Measurements from ENCODE around the gene NDUFAF8. TPM values are rescaled to one million over a fixed set of nuclear protein-coding genes. Genes with fewer than 3 reads are reported as not detected.

NDUFAF8 gene
- total RNA-seq, 4 donors from 2014 or later = 16.9 to 38.4 (median 22.3) TPM

GRCh38 chr17:81288715-81289114 is 49.6 kb downstream of the NDUFAF8 start:
- Histone ChIP-seq H3K4me1 (peaks cover 0 to 59% (median 19%) of the 10 kb centered on the region in 3 donors), H3K27me3 (no peaks in the 10 kb centered on the region), H3K4me3 (no peak overlapping the region), H3K36me3 (peaks cover 0 to 56% of the 10 kb centered on the region in 2 donors), H3K9me3 (no peaks in the 10 kb centered on the region), H3K27ac (no peak overlapping the region)
- no peak for TF ChIP-seq POLR2A (IDR thresholded peaks at IDR 0.05)
- TF ChIP-seq CTCF (IDR thresholded peaks at IDR 0.05) = no peak
- TF ChIP-seq EP300 (IDR thresholded peaks at IDR 0.05) = no peak
- no peak for TF ChIP-seq POLR2AphosphoS5 (IDR thresholded peaks at IDR 0.05)
- no peak for ATAC-seq
- 79% methylated on average over 8 of the region's 8 CpGs; no CpG with 5 or more reads in 1 of the 2 donors for WGBS, 2 donors (ENCODE audit: low coverage in 1 of 2)

GRCh38 chr17:81289627-81290026 is 50.5 kb downstream of the NDUFAF8 start:
- peaks cover 0 to 65% (median 19%) of the 10 kb centered on the region in 3 donors for H3K4me1 ChIP-seq
- ATAC-seq = no peak

GRCh38 chr17:81290230-81290629 is 51.1 kb downstream of the NDUFAF8 start:
- Histone ChIP-seq H3K4me3 (no peak overlapping the region), H3K27me3 (no peaks in the 10 kb centered on the region), H3K9me3 (no peaks in the 10 kb centered on the region), H3K36me3 (peaks cover 0 to 46% of the 10 kb centered on the region in 2 donors), H3K27ac (no peak overlapping the region), H3K4me1 (peaks cover 0 to 60% (median 19%) of the 10 kb centered on the region in 3 donors)
- 91 to 97% methylated on average over 5 of the region's 5 CpGs for WGBS, 2 donors (ENCODE audit: low coverage in 1 of 2)
- no peak for TF ChIP-seq POLR2A (IDR thresholded peaks at IDR 0.05)
- no peak for TF ChIP-seq POLR2AphosphoS5 (IDR thresholded peaks at IDR 0.05)
- no peak for ATAC-seq

More at GRCh38 chr17:81289627-81290026, 50.5 kb downstream of the NDUFAF8 start:
- 95% methylated on average over 12 of the region's 21 CpGs; no CpG with 5 or more reads in 1 of the 2 donors for WGBS, 2 donors (ENCODE audit: low coverage in 1 of 2)
- H3K36me3 ChIP-seq = peaks cover 0 to 47% of the 10 kb centered on the region in 2 donors
- no peaks in the 10 kb centered on the region for H3K27me3 ChIP-seq
- no peak for TF ChIP-seq EP300 (IDR thresholded peaks at IDR 0.05)
- TF ChIP-seq POLR2AphosphoS5 (IDR thresholded peaks at IDR 0.05) = no peak
- TF ChIP-seq POLR2A (IDR thresholded peaks at IDR 0.05) = no peak
- TF ChIP-seq CTCF (IDR thresholded peaks at IDR 0.05) = no peak
- no peaks in the 10 kb centered on the region for H3K9me3 ChIP-seq
- no peak overlapping the region for H3K27ac ChIP-seq
- no peak overlapping the region for H3K4me3 ChIP-seq

Other genes starting within 250 kb of the NDUFAF8 start
- 10 to 100 TPM; 17.6 to 26.0 (median 19.0) TPM for gene CHMP6, start 247.5 kb upstream of the NDUFAF8 start, total RNA-seq
- 10 to 100 TPM; 32.7 to 54.9 (median 40.6) TPM for gene BAIAP2, start 204.2 kb upstream of the NDUFAF8 start, total RNA-seq
- gene PVALEF, start 73.8 kb upstream of the NDUFAF8 start, total RNA-seq = not detected
- 10 to 100 TPM; 14.5 to 28.0 (median 22.1) TPM for gene AATK, start 73.1 kb upstream of the NDUFAF8 start, total RNA-seq
- gene CEP131, start 16.4 kb upstream of the NDUFAF8 start, total RNA-seq = 10 to 100 TPM in 1 of 4 donors, 1 to 10 TPM in 3; 4.4 to 12.0 (median 6.4) TPM
- gene TEPSIN, start 263 bp upstream of the NDUFAF8 start, total RNA-seq = 10 to 100 TPM in 3 of 4 donors, 1 to 10 TPM in 1; 8.0 to 43.0 (median 23.5) TPM
- gene SLC38A10, start 56.0 kb downstream of the NDUFAF8 start, total RNA-seq = 10 to 100 TPM; 70.5 to 99.6 (median 81.8) TPM
- gene BAHCC1, start 156.1 kb downstream of the NDUFAF8 start, total RNA-seq = 10 to 100 TPM; 17.5 to 34.3 (median 19.5) TPM

Data from gastroesophageal sphincter (tissue), 4 donors.